Adrenal gland (tissue), 5 donors: Measurements from ENCODE around the gene SRCAP.
"Not testable (repeated sequence)": the region's sequence is repeated elsewhere in the genome, so short reads cannot be mapped to it uniquely, and the experiment has no call there.

ENCODE experiments used
- CTCF ChIP-seq, 6 experiments: fragments of 450-650 bp in 4 of 6; fragments of 200-600 bp in 2 of 6; sonication (generic) in 1 of 6; IDR thresholded peaks; 1 replicate in 5 of 6; 2 replicates in 1 of 6; pipeline versions ENCODE4 v1.5.1 to v1.8.0; 2016 to 2021; ENCODE audit warnings: antibody characterized with exemption in 6 of 6, mild to moderate bottlenecking in 2 of 6, moderate library complexity in 1 of 6
- POLR2A ChIP-seq, 2 donors: fragments of 450-650 bp; IDR thresholded peaks; one replicate each; pipeline ENCODE4 v1.6.1; 2017; ENCODE audit warnings: antibody characterized with exemption in 2 of 2, mild to moderate bottlenecking in 2 of 2, moderate library complexity in 1 of 2
- donor health status: DM: no; HTN: no; CAD: no.

- not testable (repeated sequence) for TF ChIP-seq CTCF, POLR2A (IDR thresholded peaks at IDR 0.05)
Measured at GRCh38 chr16:30696646-30697045, 2.3 kb upstream of the SRCAP start.
